ENCODE measurements around the gene CALD1.

The CALD1 gene

GRCh38 chr7:134763960-134764359 lies 15.5 kb upstream of the CALD1 start:
- DNase-seq (ENCODE audit: low read depth in 3 of 3): no peak

DNA sequence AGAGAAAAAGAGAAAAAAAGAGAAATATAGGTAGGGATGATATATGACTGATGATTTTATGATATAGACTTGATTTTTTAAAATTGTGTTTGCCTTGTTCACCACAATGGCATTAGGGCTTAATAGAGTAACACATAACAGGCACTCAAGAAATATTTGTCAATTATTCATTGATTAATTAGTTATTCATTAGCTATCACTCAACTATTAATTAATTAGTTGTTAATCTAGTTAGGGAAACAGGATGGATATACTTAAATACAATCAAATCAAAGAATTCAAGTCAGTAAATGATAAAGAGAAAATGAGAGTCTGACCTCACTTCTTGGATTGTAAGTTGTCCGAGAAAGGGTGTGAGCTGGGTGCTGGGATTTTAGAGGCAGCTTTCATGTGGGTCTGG lies 15.1 kb upstream of the CALD1 start:
- DNase-seq (ENCODE audit: low read depth in 3 of 3): no peak

GRCh38 chr7:134766779-134767519 lies 12.5 kb upstream of the CALD1 start:
- DNase-seq (ENCODE audit: low read depth in 3 of 3): no peak

- no peak for DNase-seq (ENCODE audit: low read depth in 3 of 3)
Measured at GRCh38 chr7:134767520-134768168, 11.8 kb upstream of the CALD1 start.

DNA sequence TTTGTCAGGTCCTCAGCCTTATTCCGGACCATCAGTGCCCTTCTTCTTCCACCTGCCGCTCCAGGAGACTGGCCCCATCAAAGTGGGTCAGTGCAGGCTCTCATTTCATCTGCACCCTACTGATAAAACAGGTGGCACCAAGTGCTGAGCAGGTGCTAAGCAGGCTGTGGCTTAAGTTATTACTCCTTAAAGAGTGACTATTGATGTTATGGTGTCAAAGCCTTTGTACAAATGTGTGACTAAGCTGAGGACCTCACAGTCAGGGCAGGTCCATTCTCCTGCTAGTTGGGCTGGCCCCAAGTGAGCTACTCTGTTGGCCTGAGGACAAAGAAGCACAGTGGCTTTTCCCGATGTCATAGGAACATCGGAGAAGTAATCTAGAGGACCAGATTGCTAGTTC lies 11.2 kb upstream of the CALD1 start:
- no peak for DNase-seq (ENCODE audit: low read depth in 3 of 3)

DNA sequence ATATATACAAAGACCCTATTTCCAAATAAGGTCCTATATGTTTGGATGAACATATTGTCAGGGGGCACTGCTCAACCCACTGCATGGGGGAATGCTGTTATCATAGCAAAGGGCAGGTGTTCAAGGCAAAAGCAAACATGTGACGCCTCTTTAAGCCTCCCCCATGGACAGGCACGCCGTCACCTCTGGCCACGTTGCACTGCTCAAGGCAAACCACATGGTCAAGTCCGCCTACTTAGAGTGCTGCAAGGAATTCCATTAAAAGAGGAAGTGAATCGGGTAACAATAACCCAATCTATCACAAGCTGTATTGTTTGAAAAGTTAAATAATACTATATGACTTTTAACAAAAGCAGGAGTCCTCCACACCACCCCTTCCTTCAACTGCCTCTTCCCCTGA lies 8.8 kb upstream of the CALD1 start:
- no peak for DNase-seq (ENCODE audit: low read depth in 3 of 3)

GRCh38 chr7:134771111-134771510 lies 8.3 kb upstream of the CALD1 start:
- no peak for DNase-seq (ENCODE audit: low read depth in 3 of 3)

- DNase-seq (ENCODE audit: low read depth in 3 of 3): no peak
Measured at GRCh38 chr7:134771889-134772288, 7.5 kb upstream of the CALD1 start.

DNA sequence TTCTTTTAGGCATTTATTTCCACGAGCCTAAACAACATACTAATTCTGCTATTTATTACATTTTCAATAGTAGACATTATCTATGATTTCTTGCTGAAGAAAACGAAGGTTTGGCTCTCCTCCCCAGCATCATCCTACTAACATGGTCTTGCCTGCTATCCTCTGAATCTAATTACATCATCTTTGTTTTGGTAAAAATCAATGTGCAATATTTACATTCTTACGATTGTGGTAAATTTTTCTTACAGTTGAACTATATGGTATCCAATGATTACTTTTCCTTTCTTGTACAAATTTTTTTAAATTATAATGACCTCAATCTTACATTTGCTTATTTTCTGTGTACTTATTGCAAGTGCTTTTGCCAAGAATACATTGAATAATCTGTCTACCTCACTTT lies 7.0 kb upstream of the CALD1 start:
- no peak for DNase-seq (ENCODE audit: low read depth in 3 of 3)

GRCh38 chr7:134773164-134773563 lies 6.3 kb upstream of the CALD1 start:
- DNase-seq (ENCODE audit: low read depth in 3 of 3): no peak

GRCh38 chr7:134774119-134774518 lies 5.3 kb upstream of the CALD1 start:
- no peak for DNase-seq (ENCODE audit: low read depth in 3 of 3)

GRCh38 chr7:134777470-134777869 lies 2.0 kb upstream of the CALD1 start:
- DNase-seq (ENCODE audit: low read depth in 3 of 3): no peak

DNA sequence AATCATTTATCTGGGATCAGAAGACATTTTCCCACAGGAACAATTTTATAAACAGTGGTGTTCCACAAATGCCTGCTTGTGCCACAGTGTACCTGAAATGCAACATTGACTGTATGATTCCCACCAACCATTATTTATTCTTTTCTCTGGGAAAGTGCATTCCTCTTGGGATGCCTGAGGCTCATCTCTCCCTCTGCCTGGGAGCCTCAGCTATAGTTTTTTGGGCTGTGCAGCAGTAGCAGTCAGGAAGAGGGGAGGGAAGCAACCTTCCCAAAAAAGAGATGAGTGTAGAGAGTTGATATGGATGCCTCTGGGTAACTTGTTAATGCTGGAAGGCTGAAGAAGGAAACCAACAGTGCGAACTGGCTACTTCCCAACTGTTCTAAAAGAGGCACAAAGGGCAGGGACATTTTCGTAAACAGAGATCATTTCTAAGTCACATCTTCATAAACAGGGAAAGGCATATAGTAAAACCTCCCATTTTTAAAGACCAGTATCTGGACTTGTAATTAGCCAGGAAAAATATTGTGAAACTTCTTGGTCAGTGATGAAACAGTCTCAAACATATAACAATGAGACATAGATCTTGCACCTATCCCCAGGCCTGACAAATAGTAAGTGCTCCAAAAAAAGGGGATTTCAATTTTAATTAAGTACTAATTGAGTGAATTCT lies 1.4 kb upstream of the CALD1 start:
- no peak for DNase-seq (ENCODE audit: low read depth in 3 of 3)

DNA sequence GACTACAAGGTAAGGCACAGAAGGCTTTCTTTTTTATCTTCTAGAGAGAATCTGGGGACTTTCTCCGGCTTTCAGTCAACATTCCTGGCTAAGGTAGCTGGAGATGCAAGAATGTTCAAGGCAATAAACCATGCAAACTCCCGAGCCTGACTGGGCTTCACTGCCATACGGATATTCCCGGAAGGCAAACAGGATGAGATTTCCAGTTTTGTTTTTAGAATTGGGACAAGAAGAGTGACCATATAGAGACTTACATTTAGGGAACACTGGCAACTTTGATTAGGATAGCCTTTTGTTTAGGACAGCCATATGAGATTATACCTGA lies 269 bp downstream of the CALD1 start:
- no peak for DNase-seq (ENCODE audit: low read depth in 3 of 3)

DNA sequence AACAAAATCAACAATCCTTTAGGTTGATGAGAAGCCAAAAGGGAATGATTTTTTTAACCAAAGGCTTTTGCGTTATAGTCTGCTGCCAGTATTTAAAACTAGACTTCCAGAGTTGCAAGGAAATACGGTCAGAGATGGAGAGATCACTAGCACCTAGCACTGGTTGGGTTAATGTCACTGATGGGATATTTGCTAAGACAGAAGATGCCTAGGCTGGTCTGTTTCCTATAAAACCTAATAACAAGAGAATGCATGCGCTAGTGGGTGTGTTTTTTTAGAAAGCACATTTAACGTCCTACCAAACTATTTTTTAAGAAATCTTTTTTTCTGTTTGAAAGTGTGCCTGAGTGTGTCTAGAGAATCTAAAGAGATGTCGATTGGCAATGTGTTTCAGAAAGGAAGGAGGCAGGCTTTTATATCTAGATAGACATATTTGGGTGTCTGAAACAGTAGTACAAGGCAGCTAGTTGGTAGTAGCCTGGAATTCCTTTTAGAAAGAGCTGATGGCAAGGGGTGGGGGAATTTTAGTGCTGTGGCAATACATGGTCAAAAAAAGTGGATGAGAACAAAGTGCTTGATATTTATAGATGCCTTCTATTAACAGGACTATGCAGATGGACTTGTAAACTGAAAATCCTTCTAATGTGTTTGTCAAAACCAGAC lies 863 bp downstream of the CALD1 start:
- DNase-seq (ENCODE audit: low read depth in 3 of 3): no peak

- DNase-seq (ENCODE audit: low read depth in 3 of 3): no peak
Measured at GRCh38 chr7:134781171-134781570, 1.7 kb downstream of the CALD1 start.

DNA sequence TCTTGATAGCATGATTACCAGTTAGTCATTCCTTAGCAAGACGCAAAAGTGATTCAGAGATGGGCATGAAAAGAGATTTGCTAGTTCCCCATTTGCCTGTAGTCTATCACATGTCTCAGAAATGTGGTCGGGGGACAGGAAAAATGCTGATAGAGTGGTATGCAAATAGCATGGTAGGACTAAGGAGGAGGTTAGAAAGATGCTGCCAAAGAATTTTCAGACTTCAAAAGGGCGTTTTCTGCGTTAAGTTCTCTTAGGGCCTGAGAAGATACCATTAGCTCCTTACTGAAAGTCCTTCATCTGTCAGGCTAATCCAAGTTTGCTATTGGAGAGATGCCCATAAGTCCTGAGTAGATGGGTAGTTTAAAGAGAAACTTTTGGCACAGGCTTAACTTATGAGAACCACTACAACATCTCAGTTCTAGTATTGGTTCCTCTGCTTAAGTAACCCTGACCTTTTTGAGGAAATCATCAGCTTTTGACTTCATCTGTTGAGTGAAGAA lies 2.7 kb downstream of the CALD1 start:
- no peak for DNase-seq (ENCODE audit: low read depth in 3 of 3)

DNA sequence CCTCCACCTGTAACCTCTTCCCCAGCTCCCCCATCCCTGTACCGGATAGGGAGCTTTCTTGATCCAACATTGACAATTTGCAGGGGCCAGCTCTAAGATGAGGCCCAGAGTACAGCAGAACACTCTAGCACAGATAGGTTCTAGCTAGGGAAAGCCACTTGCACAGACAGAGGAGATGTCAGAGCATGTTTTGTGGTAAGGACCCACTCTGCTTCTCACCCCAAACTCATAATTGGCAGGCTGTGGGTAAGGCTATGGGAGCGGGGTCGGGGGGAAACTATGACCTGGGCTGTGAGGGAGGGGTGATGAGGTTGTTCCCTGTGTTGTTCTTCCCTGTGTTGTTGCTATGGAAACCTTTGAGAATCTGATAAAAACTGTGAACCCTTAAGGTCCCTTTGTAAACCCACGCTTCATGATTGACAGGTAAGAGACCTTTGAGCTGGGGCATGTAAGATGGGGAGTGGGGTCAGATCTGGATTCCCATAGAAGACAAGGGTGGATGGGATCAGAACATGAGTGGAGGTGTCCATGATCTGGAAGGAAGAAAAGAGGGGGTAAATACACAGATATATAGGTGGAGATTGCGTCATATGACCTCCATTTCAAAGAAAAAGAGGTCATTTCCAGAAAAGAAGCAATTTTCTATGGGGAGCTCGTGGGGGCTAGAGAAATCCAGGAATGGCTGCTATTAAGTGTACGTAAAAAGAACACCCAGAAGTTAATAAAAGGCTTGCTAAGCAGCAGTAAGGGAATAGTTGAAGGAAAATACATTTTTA lies 4.0 kb downstream of the CALD1 start:
- DNase-seq (ENCODE audit: low read depth in 3 of 3): no peak

DNA sequence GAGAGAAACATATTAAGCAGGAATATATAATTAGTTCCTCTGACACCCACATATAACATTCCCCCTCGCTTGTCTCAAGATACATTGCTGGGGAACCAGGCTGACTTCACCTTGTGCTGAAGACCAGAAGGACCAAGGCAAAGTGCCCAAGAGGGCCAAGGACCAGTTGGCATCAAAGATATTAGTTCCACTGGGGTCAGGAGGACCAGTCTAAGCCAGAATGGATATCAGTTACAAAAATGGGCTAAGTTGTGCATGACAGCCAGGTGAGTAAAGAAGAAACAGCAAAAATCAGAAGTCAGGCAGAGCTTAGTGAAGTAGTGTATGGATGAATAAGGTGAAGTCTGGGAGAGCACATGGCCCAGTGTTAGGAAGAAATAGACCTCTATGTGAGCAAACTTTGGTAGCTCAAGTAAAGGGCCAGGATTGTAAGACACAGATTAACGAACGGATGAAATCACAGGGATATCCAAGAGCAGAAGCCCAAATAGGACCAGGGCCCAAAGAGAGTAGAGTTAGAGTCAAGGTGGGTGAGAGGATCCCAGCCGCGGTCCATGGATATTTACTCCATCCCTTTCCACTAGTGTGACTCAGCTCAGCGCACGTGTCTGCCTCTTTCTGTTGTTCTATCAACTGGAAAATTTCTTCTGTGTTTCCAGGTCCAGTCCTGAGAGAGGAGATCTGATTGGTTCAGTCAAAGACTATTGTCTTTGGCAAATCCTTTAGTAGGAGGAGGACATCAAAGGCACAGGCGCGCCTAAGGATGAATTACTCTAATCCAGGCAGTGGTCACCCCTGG lies 5.0 kb downstream of the CALD1 start:
- DNase-seq (ENCODE audit: low read depth in 3 of 3): no peak

DNA sequence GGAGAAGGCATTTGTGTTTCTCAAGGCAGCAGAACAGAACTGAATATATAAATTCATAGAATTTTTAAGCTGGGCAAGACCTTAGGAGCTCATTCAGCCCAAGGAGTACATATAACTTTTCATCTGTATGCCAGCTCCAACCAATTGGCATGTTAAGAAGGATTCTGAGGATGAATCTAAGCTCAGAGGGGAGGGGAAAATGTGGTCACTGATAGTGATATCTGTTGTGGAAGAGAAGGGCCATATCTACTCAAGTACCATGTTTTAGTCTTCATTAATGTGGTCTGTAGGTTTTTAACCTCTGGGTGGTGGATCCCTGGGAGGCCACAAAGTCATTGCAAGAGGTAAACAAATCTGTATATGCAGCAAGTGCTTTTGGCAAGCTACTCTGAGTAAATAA lies 6.4 kb downstream of the CALD1 start:
- no peak for DNase-seq (ENCODE audit: low read depth in 3 of 3)

DNA sequence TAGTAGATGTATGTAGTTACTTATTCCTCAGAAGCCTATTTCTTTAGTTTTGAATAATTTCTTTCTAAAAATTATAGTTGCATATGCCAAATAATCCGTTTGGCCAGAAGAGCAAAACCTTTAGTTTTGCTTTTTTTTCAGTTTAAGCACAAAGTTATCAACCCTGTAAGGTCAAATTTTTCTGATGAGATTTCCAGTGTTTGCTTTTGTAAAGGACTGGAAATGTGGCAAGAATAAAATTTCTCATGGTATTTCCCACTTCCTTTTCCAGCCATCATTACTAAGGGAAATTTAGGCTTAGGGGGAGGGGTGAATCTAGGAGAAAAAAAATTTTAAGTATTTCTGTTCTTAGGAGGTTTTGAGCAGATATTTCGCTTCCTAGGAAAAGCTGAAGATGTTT lies 7.6 kb downstream of the CALD1 start:
- no peak for DNase-seq (ENCODE audit: low read depth in 3 of 3)

All from stimulated activated CD4-positive, alpha-beta T cell treated with anti-CD3 and anti-CD28 coated beads, TNF-alpha, amount 100 ng/mL, for 24 hours (primary cell).